Measurements from ENCODE around the gene FGR. TPM values are rescaled to one million over a fixed set of nuclear protein-coding genes. Genes with fewer than 3 reads are reported as not detected.

The FGR gene
- total and polyA plus RNA-seq, 2 of the 13 experiments (the other 11 are each of a cell fraction or from before 2014, with no cell fraction given): not detected

DNA sequence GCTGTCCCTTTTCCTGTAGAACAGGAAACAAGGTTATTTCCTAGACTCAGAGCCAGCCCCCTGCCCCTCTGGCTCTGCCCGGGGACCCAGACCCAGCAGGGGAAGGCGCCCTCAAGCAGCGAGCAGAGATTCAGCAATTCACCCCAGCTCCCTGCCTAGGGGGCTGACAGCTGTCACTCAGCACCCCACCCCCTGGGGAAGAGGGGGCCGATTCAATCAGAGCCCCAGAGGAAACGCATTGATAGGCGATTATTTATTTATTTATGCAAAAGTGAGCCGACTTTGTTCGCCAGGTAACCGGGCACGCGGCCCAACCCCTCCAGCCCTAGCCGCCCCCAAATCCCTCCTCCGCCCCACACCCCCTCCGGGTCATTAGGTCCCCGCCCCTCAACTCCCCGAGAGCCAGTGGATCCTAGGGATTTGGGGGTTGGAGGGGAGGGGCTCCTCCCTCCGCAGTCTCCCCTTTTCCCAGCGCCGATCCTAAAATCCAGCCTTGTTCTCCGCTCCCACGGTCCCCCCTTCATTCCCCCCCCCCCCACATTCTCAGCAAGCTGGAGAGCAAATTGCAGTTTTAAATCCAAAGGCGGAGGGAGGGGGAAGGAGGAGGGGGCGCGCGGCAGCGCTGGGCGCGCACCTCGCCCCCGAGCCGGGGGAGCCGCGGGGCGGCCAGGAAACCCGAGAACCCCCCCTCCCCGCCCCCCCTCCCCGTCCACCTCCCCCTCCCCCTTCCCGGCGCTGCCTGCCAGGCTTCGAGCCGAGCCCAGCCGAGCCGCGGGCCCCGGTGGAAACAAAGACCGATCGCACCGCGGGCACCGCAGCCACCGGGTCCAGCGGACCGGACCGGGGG is 32.3 kb downstream of the FGR start (continued):
- TF ChIP-seq, protein P1, sequence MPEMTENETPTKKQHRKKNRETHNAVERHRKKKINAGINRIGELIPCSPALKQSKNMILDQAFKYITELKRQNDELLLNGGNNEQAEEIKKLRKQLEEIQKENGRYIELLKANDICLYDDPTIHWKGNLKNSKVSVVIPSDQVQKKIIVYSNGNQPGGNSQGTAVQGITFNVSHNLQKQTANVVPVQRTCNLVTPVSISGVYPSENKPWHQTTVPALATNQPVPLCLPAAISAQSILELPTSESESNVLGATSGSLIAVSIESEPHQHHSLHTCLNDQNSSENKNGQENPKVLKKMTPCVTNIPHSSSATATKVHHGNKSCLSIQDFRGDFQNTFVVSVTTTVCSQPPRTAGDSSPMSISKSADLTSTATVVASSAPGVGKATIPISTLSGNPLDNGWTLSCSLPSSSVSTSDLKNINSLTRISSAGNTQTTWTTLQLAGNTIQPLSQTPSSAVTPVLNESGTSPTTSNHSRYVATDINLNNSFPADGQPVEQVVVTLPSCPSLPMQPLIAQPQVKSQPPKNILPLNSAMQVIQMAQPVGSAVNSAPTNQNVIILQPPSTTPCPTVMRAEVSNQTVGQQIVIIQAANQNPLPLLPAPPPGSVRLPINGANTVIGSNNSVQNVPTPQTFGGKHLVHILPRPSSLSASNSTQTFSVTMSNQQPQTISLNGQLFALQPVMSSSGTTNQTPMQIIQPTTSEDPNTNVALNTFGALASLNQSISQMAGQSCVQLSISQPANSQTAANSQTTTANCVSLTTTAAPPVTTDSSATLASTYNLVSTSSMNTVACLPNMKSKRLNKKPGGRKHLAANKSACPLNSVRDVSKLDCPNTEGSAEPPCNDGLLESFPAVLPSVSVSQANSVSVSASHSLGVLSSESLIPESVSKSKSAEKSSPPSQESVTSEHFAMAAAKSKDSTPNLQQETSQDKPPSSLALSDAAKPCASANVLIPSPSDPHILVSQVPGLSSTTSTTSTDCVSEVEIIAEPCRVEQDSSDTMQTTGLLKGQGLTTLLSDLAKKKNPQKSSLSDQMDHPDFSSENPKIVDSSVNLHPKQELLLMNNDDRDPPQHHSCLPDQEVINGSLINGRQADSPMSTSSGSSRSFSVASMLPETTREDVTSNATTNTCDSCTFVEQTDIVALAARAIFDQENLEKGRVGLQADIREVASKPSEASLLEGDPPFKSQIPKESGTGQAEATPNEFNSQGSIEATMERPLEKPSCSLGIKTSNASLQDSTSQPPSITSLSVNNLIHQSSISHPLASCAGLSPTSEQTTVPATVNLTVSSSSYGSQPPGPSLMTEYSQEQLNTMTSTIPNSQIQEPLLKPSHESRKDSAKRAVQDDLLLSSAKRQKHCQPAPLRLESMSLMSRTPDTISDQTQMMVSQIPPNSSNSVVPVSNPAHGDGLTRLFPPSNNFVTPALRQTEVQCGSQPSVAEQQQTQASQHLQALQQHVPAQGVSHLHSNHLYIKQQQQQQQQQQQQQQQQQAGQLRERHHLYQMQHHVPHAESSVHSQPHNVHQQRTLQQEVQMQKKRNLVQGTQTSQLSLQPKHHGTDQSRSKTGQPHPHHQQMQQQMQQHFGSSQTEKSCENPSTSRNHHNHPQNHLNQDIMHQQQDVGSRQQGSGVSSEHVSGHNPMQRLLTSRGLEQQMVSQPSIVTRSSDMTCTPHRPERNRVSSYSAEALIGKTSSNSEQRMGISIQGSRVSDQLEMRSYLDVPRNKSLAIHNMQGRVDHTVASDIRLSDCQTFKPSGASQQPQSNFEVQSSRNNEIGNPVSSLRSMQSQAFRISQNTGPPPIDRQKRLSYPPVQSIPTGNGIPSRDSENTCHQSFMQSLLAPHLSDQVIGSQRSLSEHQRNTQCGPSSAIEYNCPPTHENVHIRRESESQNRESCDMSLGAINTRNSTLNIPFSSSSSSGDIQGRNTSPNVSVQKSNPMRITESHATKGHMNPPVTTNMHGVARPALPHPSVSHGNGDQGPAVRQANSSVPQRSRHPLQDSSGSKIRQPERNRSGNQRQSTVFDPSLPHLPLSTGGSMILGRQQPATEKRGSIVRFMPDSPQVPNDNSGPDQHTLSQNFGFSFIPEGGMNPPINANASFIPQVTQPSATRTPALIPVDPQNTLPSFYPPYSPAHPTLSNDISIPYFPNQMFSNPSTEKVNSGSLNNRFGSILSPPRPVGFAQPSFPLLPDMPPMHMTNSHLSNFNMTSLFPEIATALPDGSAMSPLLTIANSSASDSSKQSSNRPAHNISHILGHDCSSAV (CRISPR knock-in tag; IDR thresholded peaks at IDR 0.05; ENCODE audit: borderline replicate concordance): no peak
- TF ChIP-seq ZNF777 (CRISPR knock-in tag; IDR thresholded peaks at IDR 0.05) (peak; percentile 62; the same call in 1 of the 2 replicates), MTF1 (CRISPR knock-in tag; IDR thresholded peaks at IDR 0.05) (no peak), PLRG1 (conservative IDR thresholded peaks at IDR 0.05) (no peak), POLR2AphosphoS2 (IDR thresholded peaks at IDR 0.05; ENCODE audit: low read depth, low read length) (no peak), BRCA1 (CRISPR knock-in tag; IDR thresholded peaks at IDR 0.05) (no peak), ZNF558 (CRISPR knock-in tag; IDR thresholded peaks at IDR 0.05; ENCODE audit: borderline replicate concordance) (no peak), ZNF616 (CRISPR knock-in tag; IDR thresholded peaks at IDR 0.05; ENCODE audit: low read depth) (no peak), ZBTB42 (CRISPR knock-in tag; IDR thresholded peaks at IDR 0.05) (no peak), THAP11 (CRISPR knock-in tag; IDR thresholded peaks at IDR 0.05) (peak; percentile 73), ZFY (CRISPR knock-in tag; IDR thresholded peaks at IDR 0.05) (peak; percentile 8; the same call in 1 of the 2 replicates), ZNF766 (CRISPR knock-in tag; IDR thresholded peaks at IDR 0.05; ENCODE audit: borderline replicate concordance) (no peak)
- TF ChIP-seq, protein P2, sequence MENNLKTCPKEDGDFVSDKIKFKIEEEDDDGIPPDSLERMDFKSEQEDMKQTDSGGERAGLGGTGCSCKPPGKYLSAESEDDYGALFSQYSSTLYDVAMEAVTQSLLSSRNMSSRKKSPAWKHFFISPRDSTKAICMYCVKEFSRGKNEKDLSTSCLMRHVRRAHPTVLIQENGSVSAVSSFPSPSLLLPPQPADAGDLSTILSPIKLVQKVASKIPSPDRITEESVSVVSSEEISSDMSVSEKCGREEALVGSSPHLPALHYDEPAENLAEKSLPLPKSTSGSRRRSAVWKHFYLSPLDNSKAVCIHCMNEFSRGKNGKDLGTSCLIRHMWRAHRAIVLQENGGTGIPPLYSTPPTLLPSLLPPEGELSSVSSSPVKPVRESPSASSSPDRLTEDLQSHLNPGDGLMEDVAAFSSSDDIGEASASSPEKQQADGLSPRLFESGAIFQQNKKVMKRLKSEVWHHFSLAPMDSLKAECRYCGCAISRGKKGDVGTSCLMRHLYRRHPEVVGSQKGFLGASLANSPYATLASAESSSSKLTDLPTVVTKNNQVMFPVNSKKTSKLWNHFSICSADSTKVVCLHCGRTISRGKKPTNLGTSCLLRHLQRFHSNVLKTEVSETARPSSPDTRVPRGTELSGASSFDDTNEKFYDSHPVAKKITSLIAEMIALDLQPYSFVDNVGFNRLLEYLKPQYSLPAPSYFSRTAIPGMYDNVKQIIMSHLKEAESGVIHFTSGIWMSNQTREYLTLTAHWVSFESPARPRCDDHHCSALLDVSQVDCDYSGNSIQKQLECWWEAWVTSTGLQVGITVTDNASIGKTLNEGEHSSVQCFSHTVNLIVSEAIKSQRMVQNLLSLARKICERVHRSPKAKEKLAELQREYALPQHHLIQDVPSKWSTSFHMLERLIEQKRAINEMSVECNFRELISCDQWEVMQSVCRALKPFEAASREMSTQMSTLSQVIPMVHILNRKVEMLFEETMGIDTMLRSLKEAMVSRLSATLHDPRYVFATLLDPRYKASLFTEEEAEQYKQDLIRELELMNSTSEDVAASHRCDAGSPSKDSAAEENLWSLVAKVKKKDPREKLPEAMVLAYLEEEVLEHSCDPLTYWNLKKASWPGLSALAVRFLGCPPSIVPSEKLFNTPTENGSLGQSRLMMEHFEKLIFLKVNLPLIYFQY (CRISPR knock-in tag; IDR thresholded peaks at IDR 0.05; ENCODE audit: borderline replicate concordance): peak; percentile 49; the same call in 1 of the 2 replicates
- TF ChIP-seq, protein P3, sequence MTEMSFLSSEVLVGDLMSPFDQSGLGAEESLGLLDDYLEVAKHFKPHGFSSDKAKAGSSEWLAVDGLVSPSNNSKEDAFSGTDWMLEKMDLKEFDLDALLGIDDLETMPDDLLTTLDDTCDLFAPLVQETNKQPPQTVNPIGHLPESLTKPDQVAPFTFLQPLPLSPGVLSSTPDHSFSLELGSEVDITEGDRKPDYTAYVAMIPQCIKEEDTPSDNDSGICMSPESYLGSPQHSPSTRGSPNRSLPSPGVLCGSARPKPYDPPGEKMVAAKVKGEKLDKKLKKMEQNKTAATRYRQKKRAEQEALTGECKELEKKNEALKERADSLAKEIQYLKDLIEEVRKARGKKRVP (CRISPR knock-in tag; IDR thresholded peaks at IDR 0.05): no peak
- TF ChIP-seq, protein P4, sequence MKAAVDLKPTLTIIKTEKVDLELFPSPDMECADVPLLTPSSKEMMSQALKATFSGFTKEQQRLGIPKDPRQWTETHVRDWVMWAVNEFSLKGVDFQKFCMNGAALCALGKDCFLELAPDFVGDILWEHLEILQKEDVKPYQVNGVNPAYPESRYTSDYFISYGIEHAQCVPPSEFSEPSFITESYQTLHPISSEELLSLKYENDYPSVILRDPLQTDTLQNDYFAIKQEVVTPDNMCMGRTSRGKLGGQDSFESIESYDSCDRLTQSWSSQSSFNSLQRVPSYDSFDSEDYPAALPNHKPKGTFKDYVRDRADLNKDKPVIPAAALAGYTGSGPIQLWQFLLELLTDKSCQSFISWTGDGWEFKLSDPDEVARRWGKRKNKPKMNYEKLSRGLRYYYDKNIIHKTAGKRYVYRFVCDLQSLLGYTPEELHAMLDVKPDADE (CRISPR knock-in tag; IDR thresholded peaks at IDR 0.05): no peak
